ENCODE data around the gene OIT3. TPM values are rescaled to one million over a fixed set of nuclear protein-coding genes. Genes with fewer than 3 reads are reported as not detected.

Gene OIT3
- total RNA-seq, 1 experiment from 2014 or later: not detected

DNA sequence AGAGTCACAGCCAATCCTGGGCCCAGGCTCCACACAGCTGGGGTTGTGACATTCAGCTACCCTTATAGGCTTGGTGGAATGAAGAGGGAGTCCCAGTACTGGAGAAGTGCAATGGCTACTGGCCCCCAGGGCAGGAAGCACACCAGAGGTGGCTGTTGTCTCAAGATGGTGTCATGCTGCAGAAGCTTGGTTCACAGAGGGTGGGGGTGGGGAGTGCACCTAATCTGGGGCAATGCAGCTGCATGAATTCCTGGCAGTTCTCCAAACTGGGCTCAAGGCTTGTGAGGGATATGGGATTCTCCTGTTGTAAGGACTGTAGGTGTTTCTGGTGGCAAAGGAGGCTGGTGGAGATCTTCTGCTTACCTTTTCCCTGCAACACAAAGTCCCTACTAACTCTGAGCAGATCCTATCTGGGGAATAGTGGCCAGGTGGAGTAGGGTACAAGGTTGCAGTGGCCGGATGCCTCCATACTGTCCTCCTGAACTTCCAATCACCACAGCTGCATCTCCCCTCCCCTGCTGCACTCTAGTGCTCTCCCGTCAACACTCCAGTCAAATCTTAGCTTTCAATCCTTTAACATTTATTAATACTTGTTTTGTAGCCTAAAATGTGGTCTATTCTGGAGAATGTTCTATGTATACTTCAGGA, 88.5 kb downstream of the OIT3 start:
- CTCF ChIA-PET: no interaction called here
- Histone ChIP-seq H3K36me3 (ENCODE audit: control insufficient read depth, insufficient read depth, low read length) (no peaks in the 10 kb centered on the region), H3K27me3 (ENCODE audit: control insufficient read depth, insufficient read depth, low read length) (no peaks in the 10 kb centered on the region), H3K4me3 (ENCODE audit: low read depth in 2 of 2, low read length in 2 of 2) (no peak overlapping the region), H3K27ac (ENCODE audit: low read length) (no peak overlapping the region), H3K9me3 (ENCODE audit: control insufficient read depth, insufficient read depth, low read depth, low read length) (peaks cover 19% of the 10 kb centered on the region; the same call in 1 of the 2 replicates), H3K4me1 (ENCODE audit: control insufficient read depth, insufficient read depth, low read length) (no peaks in the 10 kb centered on the region)
- TF ChIP-seq TCF7L2 (IDR thresholded peaks at IDR 0.05; ENCODE audit: low read depth, low read length) (no peak), SIN3A (IDR thresholded peaks at IDR 0.05; ENCODE audit: borderline replicate concordance, insufficient read depth, low read depth, low read length) (no peak), POLR2AphosphoS5 (IDR thresholded peaks at IDR 0.05; ENCODE audit: low read depth, low read length) (no peak)
- TF ChIP-seq, protein P1, sequence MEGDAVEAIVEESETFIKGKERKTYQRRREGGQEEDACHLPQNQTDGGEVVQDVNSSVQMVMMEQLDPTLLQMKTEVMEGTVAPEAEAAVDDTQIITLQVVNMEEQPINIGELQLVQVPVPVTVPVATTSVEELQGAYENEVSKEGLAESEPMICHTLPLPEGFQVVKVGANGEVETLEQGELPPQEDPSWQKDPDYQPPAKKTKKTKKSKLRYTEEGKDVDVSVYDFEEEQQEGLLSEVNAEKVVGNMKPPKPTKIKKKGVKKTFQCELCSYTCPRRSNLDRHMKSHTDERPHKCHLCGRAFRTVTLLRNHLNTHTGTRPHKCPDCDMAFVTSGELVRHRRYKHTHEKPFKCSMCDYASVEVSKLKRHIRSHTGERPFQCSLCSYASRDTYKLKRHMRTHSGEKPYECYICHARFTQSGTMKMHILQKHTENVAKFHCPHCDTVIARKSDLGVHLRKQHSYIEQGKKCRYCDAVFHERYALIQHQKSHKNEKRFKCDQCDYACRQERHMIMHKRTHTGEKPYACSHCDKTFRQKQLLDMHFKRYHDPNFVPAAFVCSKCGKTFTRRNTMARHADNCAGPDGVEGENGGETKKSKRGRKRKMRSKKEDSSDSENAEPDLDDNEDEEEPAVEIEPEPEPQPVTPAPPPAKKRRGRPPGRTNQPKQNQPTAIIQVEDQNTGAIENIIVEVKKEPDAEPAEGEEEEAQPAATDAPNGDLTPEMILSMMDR (IDR thresholded peaks at IDR 0.05): no peak
- TF ChIP-seq, protein P2, sequence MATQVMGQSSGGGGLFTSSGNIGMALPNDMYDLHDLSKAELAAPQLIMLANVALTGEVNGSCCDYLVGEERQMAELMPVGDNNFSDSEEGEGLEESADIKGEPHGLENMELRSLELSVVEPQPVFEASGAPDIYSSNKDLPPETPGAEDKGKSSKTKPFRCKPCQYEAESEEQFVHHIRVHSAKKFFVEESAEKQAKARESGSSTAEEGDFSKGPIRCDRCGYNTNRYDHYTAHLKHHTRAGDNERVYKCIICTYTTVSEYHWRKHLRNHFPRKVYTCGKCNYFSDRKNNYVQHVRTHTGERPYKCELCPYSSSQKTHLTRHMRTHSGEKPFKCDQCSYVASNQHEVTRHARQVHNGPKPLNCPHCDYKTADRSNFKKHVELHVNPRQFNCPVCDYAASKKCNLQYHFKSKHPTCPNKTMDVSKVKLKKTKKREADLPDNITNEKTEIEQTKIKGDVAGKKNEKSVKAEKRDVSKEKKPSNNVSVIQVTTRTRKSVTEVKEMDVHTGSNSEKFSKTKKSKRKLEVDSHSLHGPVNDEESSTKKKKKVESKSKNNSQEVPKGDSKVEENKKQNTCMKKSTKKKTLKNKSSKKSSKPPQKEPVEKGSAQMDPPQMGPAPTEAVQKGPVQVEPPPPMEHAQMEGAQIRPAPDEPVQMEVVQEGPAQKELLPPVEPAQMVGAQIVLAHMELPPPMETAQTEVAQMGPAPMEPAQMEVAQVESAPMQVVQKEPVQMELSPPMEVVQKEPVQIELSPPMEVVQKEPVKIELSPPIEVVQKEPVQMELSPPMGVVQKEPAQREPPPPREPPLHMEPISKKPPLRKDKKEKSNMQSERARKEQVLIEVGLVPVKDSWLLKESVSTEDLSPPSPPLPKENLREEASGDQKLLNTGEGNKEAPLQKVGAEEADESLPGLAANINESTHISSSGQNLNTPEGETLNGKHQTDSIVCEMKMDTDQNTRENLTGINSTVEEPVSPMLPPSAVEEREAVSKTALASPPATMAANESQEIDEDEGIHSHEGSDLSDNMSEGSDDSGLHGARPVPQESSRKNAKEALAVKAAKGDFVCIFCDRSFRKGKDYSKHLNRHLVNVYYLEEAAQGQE (IDR thresholded peaks at IDR 0.05; ENCODE audit: insufficient read depth in 1 of 2, low read depth in 2 of 2, low read length in 1 of 2): no peak
- ATAC-seq (no peak), DNase-seq (ENCODE audit: low read depth, low spot score) (no peak)
- POLR2A ChIA-PET: interaction anchor here (0.6 kb wide), 1 partner anchor 35 kb away, joined by 9 read pairs; no protein-coding TSS in a partner anchor
- intact Hi-C loops (cut with micrococcal nuclease; ENCODE audit: unreplicated experiment) (no loop called here), in situ Hi-C loops (cut with HindIII; ENCODE audit: low pct_unique_long_range_greater_than_20kb, low sequenced_read_pairs) (no loop called here)
- no TSS peak for BruUV-seq (replicated peaks)

Other genes starting within 250 kb of the OIT3 start
- 31.6 TPM for gene MCU, start 201.6 kb upstream of the OIT3 start, total RNA-seq (2021; ENCODE audit: unreplicated experiment)
- gene PLA2G12B, start 61.1 kb downstream of the OIT3 start, total RNA-seq (2021; ENCODE audit: unreplicated experiment): not detected
- gene P4HA1, start 203.1 kb downstream of the OIT3 start, total RNA-seq (2021; ENCODE audit: unreplicated experiment): 58.5 TPM
- 6.1 TPM for gene NUDT13, start 216.7 kb downstream of the OIT3 start, total RNA-seq (2021; ENCODE audit: unreplicated experiment)